ENCODE results near the gene TMX1. TPM values are rescaled to one million over a fixed set of nuclear protein-coding genes. Genes with fewer than 3 reads are reported as not detected.

TMX1 gene
- total and polyA plus RNA-seq, 7 donors, result 6.6 to 16.1 (median 11.0) TPM

DNA sequence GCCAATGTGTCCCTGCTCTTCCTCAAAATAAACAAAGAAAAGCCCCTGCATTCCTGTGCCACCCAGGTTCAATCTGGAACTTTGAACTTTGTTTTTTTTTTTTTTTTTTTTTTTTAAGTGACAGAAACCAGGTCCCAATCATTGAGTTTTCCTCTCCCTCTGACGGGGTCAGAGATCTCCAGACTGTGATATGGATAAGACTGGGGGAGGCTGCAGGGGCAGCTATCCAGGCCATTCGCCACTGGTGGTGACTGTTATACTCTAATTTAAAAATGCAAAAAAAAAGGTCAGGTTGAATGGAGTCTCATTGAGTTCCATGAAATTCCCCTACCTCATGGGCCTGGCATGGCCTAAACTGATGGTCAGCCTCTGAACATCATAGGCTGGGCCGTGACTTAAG is 57.0 kb downstream of the TMX1 start:
- H3K27ac ChIP-seq, result no peak overlapping the region
- ATAC-seq, result no peak
- H3K4me3 ChIP-seq, result no peak overlapping the region
- no peaks in the 10 kb centered on the region for H3K4me1 ChIP-seq
- no peaks in the 10 kb centered on the region for H3K27me3 ChIP-seq (ENCODE audit: insufficient read depth in 3 of 3, low read length in 2 of 3)
- DNase-seq, result no peak
- TF ChIP-seq, protein P1, sequence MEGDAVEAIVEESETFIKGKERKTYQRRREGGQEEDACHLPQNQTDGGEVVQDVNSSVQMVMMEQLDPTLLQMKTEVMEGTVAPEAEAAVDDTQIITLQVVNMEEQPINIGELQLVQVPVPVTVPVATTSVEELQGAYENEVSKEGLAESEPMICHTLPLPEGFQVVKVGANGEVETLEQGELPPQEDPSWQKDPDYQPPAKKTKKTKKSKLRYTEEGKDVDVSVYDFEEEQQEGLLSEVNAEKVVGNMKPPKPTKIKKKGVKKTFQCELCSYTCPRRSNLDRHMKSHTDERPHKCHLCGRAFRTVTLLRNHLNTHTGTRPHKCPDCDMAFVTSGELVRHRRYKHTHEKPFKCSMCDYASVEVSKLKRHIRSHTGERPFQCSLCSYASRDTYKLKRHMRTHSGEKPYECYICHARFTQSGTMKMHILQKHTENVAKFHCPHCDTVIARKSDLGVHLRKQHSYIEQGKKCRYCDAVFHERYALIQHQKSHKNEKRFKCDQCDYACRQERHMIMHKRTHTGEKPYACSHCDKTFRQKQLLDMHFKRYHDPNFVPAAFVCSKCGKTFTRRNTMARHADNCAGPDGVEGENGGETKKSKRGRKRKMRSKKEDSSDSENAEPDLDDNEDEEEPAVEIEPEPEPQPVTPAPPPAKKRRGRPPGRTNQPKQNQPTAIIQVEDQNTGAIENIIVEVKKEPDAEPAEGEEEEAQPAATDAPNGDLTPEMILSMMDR (IDR thresholded peaks at IDR 0.05), result no peak
- H3K9me3 ChIP-seq, result no peaks in the 10 kb centered on the region
- no peaks in the 10 kb centered on the region for H3K36me3 ChIP-seq (ENCODE audit: insufficient read depth in 1 of 2, low read depth in 1 of 2)
- intact Hi-C loops (cut with DNase I), result no loop called here
- 91 to 95% (median 95%) methylated on average over 3 of the region's 3 CpGs for WGBS, 3 donors

DNA sequence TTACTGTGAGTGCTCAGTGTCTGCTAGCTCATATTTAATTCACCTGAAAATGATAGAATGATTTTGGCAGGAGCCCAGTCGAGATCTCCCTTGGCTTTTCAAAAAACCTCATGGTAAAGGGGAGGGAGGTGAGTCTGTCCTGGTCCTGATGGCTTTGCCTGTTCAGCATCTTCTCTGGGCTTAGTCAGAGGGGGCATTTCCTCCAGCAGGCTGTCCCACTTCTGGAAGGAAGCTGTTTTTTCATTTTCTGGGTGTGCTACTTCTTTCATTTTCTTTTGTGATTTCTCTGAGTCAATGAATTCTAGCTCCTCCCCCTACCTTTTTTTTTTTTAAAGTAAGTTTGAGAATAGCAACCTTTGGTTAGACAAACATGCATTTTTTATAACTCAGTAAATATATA is 58.8 kb downstream of the TMX1 start:
- ATAC-seq, result no peak
- WGBS, 3 donors, result 85 to 91% (median 89%) methylated on average over 1 of the region's 1 CpG
- intact Hi-C loops (cut with DNase I), result no loop called here
- no peaks in the 10 kb centered on the region for H3K4me1 ChIP-seq
- no peaks in the 10 kb centered on the region for H3K9me3 ChIP-seq
- TF ChIP-seq, protein P1 (IDR thresholded peaks at IDR 0.05), result no peak
- no peak for DNase-seq
- H3K27ac ChIP-seq, result no peak overlapping the region
- H3K27me3 ChIP-seq (ENCODE audit: insufficient read depth in 3 of 3, low read length in 2 of 3), result no peaks in the 10 kb centered on the region
- H3K36me3 ChIP-seq (ENCODE audit: insufficient read depth in 1 of 2, low read depth in 1 of 2), result no peaks in the 10 kb centered on the region
- H3K4me3 ChIP-seq, result no peak overlapping the region

DNA sequence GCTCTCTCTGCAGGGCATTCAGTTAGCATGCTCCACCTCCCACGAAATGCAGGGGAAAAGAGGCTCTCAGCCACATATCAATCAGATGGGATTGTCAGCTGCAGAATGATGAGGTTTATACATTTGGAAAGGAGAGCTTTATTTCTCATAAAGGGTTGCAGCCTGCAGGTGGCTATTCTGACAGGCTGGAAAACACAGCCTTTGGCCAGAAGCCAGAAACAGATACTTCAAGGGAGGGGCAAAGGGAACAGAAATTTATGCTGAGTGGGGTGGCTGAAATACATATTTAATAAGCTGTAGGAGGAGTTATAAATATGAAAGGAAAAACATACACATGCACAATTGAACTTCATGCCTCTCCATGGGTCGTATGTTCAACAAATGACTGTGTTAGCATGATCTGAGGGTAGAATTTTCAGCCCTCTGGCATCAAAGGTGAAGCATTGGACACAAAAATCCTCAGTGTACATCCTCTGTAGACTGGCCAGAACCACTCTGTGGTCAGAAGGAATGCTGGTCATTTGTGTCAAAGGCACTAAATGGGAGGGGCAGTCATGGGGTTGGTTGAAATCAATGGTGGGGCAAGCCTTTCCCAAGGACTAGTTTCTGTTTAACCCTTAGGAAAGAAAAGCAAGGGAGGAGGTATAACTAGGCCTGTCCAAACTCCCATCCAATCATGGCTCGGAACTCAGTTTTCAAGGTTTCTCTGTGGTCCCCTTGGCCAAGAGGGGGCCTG is 62.4 kb downstream of the TMX1 start:
- Histone ChIP-seq H3K4me1 (no peaks in the 10 kb centered on the region), H3K27ac (no peak overlapping the region), H3K4me3 (no peak overlapping the region), H3K9me3 (no peaks in the 10 kb centered on the region), H3K36me3 (ENCODE audit: insufficient read depth in 1 of 2, low read depth in 1 of 2) (no peaks in the 10 kb centered on the region), H3K27me3 (ENCODE audit: insufficient read depth in 3 of 3, low read length in 2 of 3) (no peaks in the 10 kb centered on the region)
- ATAC-seq, result no peak
- WGBS, 3 donors, result 77 to 81% (median 77%) methylated on average over 3 of the region's 3 CpGs
- intact Hi-C loops (cut with DNase I), result no loop called here
- no peak for DNase-seq
- TF ChIP-seq, protein P1 (IDR thresholded peaks at IDR 0.05), result no peak

DNA sequence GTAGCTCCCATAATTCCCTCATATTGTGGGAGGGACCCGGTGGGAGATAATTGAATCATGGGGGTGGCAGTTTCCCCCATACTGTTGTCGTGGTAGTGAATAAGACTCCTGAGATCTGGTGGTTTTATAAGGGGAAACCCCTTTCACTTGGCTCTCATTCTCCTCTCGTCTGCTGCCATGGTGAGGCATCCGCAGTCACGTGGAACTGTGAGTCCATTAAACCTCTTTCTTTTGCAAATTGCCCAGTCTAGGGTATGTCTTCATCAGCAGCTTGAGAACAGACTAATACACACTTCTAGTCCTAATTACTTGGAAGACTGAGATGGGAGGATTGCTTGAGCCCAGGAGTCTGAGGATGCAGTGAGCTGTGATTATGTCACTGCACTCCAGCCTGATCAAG is 64.4 kb downstream of the TMX1 start:
- no peaks in the 10 kb centered on the region for H3K9me3 ChIP-seq
- DNase-seq, result no peak
- no peaks in the 10 kb centered on the region for H3K4me1 ChIP-seq
- intact Hi-C loops (cut with DNase I), result no loop called here
- no peaks in the 10 kb centered on the region for H3K27me3 ChIP-seq (ENCODE audit: insufficient read depth in 3 of 3, low read length in 2 of 3)
- H3K4me3 ChIP-seq, result no peak overlapping the region
- no peak overlapping the region for H3K27ac ChIP-seq
- TF ChIP-seq, protein P1 (IDR thresholded peaks at IDR 0.05), result no peak
- 75 to 83% (median 76%) methylated on average over 5 of the region's 5 CpGs for WGBS, 3 donors
- H3K36me3 ChIP-seq (ENCODE audit: insufficient read depth in 1 of 2, low read depth in 1 of 2), result no peaks in the 10 kb centered on the region
- no peak for ATAC-seq

DNA sequence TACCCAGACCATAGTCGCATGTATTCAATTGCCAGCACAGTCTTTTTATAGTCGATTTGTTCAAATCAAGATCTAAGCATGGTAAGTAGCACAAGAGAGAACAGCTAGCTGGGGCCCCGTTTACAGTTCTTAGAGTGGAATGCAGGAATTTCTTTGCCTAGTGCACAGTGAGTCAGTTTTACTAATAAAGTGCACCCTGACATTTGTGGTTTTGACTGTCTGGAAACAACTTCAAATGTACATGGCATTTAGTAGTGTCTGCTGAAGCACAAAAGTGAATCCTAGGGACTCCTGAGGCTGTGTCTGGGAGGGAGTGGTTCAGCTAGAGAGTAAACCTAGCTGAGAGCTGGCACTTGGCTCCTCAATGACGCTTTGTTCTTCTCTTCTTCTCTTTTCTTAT is 64.9 kb downstream of the TMX1 start:
- H3K27ac ChIP-seq, result no peak overlapping the region
- no peaks in the 10 kb centered on the region for H3K36me3 ChIP-seq (ENCODE audit: insufficient read depth in 1 of 2, low read depth in 1 of 2)
- intact Hi-C loops (cut with DNase I), result no loop called here
- no peaks in the 10 kb centered on the region for H3K27me3 ChIP-seq (ENCODE audit: insufficient read depth in 3 of 3, low read length in 2 of 3)
- H3K4me3 ChIP-seq, result no peak overlapping the region
- WGBS, 3 donors, result 50 to 73% (median 51%) methylated on average over 4 of the region's 4 CpGs
- TF ChIP-seq, protein P1 (IDR thresholded peaks at IDR 0.05), result no peak
- no peak for ATAC-seq
- H3K9me3 ChIP-seq, result no peaks in the 10 kb centered on the region
- DNase-seq, result no peak
- H3K4me1 ChIP-seq, result no peaks in the 10 kb centered on the region

All from psoas muscle (tissue), 8 donors.